Immature natural killer cell (primary cell): ENCODE results near the gene AADACL3. TPM values are rescaled to one million over a fixed set of nuclear protein-coding genes. Genes with fewer than 3 reads are reported as not detected.
A peak's percentile ranks its signal among the peaks of the same experiment; 100 is the strongest.

Experiments used
- DNase-seq, 3 donors: peaks; one replicate each; pipeline ENCODE4 v3.0.0; 2022; ENCODE audit warnings: mixed read lengths in 1 of 3
- H3K27ac Mint-ChIP-seq, 6 donors: one replicate each; pipeline ENCODE4 v1.8.0; 2020; ENCODE audit warnings: mixed read lengths in 6 of 6, mild to moderate bottlenecking in 5 of 6, inconsistent platforms in 4 of 6, moderate library complexity in 3 of 6
- H3K27me3 Mint-ChIP-seq, 3 donors: one replicate each; pipeline ENCODE4 v1.8.0; 2020 to 2021; ENCODE audit warnings: low read depth in 3 of 3, mild to moderate bottlenecking in 3 of 3, mixed read lengths in 3 of 3, moderate library complexity in 3 of 3, inconsistent platforms in 1 of 3
- H3K36me3 Mint-ChIP-seq, 3 donors: one replicate each; pipeline ENCODE4 v1.8.0; 2020; ENCODE audit warnings: mixed read lengths in 3 of 3, inconsistent platforms in 2 of 3, mild to moderate bottlenecking in 2 of 3
- H3K4me1 Mint-ChIP-seq, 2 donors: one replicate each; pipeline ENCODE4 v1.8.0; 2020; ENCODE audit warnings: inconsistent platforms in 2 of 2, mild to moderate bottlenecking in 2 of 2, mixed read lengths in 2 of 2, moderate library complexity in 1 of 2
- H3K4me3 Mint-ChIP-seq, 5 donors: one replicate each; pipeline ENCODE4 v1.8.0; 2020; ENCODE audit warnings: mild to moderate bottlenecking in 5 of 5, mixed read lengths in 5 of 5, inconsistent platforms in 3 of 5, moderate library complexity in 3 of 5
- H3K9me3 Mint-ChIP-seq, 6 donors: one replicate each; pipeline ENCODE4 v1.8.0; 2020; ENCODE audit warnings: mild to moderate bottlenecking in 6 of 6, mixed read lengths in 6 of 6, inconsistent platforms in 4 of 6, moderate library complexity in 3 of 6
- polyA plus RNA-seq, 3 donors: library from polyadenylated mRNA; unstranded; fragments of 300-500 nt; fragmentation: Illumina TruSeq; gene quantifications; one replicate each; pipeline ENCODE4 v1.2.3, GENCODE V29; 2021

The AADACL3 gene
- polyA plus RNA-seq, 3 donors from 2014 or later: not detected

- DNase-seq: no peak
- Mint-ChIP-seq H3K27ac (no peak overlapping the region), H3K4me1 (no peaks in the 10 kb centered on the region), H3K9me3 (peaks cover 12 to 40% (median 23%) of the 10 kb centered on the region in 6 donors), H3K4me3 (no peak overlapping the region), H3K36me3 (peaks cover 0 to 3% (median 0%) of the 10 kb centered on the region in 3 donors), H3K27me3 (peaks cover 11 to 50% (median 31%) of the 10 kb centered on the region in 3 donors)
Observed at GRCh38 chr1:12734651-12735050, 18.7 kb downstream of the AADACL3 start.

- peaks cover 0 to 3% (median 0%) of the 10 kb centered on the region in 3 donors for H3K36me3 Mint-ChIP-seq
- DNase-seq: no peak
- H3K27ac Mint-ChIP-seq: no peak overlapping the region
- no peaks in the 10 kb centered on the region for H3K4me1 Mint-ChIP-seq
- H3K9me3 Mint-ChIP-seq: peaks cover 2 to 17% (median 5%) of the 10 kb centered on the region in 6 donors
- H3K4me3 Mint-ChIP-seq: no peak overlapping the region
- peaks cover 7 to 23% (median 19%) of the 10 kb centered on the region in 3 donors for H3K27me3 Mint-ChIP-seq
Observed at GRCh38 chr1:12738934-12739333, 23.0 kb downstream of the AADACL3 start.

GRCh38 chr1:12739613-12740012 is 23.7 kb downstream of the AADACL3 start:
- no peak for DNase-seq
- H3K4me3 Mint-ChIP-seq: no peak overlapping the region
- peaks cover 0 to 3% (median 0%) of the 10 kb centered on the region in 3 donors for H3K36me3 Mint-ChIP-seq
- H3K27ac Mint-ChIP-seq: no peak overlapping the region
- H3K27me3 Mint-ChIP-seq: peaks cover 7 to 23% (median 22%) of the 10 kb centered on the region in 3 donors
- no peaks in the 10 kb centered on the region for H3K4me1 Mint-ChIP-seq
- H3K9me3 Mint-ChIP-seq: peaks cover 2 to 17% (median 5%) of the 10 kb centered on the region in 6 donors

GRCh38 chr1:12741946-12742345 is 26.0 kb downstream of the AADACL3 start:
- Mint-ChIP-seq H3K9me3 (peaks cover 0 to 4% (median 1%) of the 10 kb centered on the region in 6 donors), H3K27me3 (peaks cover 4 to 25% (median 25%) of the 10 kb centered on the region in 3 donors), H3K4me3 (no peak overlapping the region)

GRCh38 chr1:12745126-12745991 is 29.4 kb downstream of the AADACL3 start:
- Mint-ChIP-seq H3K4me1 (peaks cover 0 to 4% of the 10 kb centered on the region in 2 donors), H3K4me3 (no peak overlapping the region), H3K27ac (no peak overlapping the region), H3K36me3 (peaks cover 7 to 11% (median 10%) of the 10 kb centered on the region in 3 donors), H3K9me3 (peaks cover 11 to 35% (median 29%) of the 10 kb centered on the region in 6 donors), H3K27me3 (peaks cover 7 to 26% (median 17%) of the 10 kb centered on the region in 3 donors)
- DNase-seq: no peak

More at GRCh38 chr1:12741946-12742345, 26.0 kb downstream of the AADACL3 start:
- no peak for DNase-seq
- Mint-ChIP-seq H3K4me1 (peaks cover 0 to 4% of the 10 kb centered on the region in 2 donors), H3K27ac (no peak overlapping the region), H3K36me3 (no peaks in the 10 kb centered on the region)

GRCh38 chr1:12745992-12746323 is 30.0 kb downstream of the AADACL3 start, which contains the start of gene CFAP107:
CFAP107 (plus strand) TSS chr1:12746200; CDS start chr1:12746431, 231 bp downstream.
- Mint-ChIP-seq H3K27me3 (peaks cover 7 to 28% (median 17%) of the 10 kb centered on the region in 3 donors), H3K9me3 (peaks cover 12 to 38% (median 33%) of the 10 kb centered on the region in 6 donors), H3K27ac (no peak within 1 kb of the TSS), H3K36me3 (peaks cover 7 to 13% (median 10%) of the 10 kb centered on the region in 3 donors), H3K4me1 (peaks cover 0 to 4% of the 10 kb centered on the region in 2 donors), H3K4me3 (no peak within 1 kb of the TSS)
- DNase-seq: no peak

GRCh38 chr1:12748778-12749355 is 33.0 kb downstream of the AADACL3 start:
- DNase-seq: no peak
- Mint-ChIP-seq H3K9me3 (peaks cover 12 to 38% (median 33%) of the 10 kb centered on the region in 6 donors), H3K36me3 (peaks cover 7 to 13% (median 10%) of the 10 kb centered on the region in 3 donors), H3K4me1 (peaks cover 0 to 4% of the 10 kb centered on the region in 2 donors), H3K27ac (no peak overlapping the region), H3K27me3 (peaks cover 7 to 32% (median 15%) of the 10 kb centered on the region in 3 donors), H3K4me3 (no peak overlapping the region)

GRCh38 chr1:12754738-12755137 is 38.8 kb downstream of the AADACL3 start:
- H3K36me3 Mint-ChIP-seq: peaks cover 0 to 3% (median 0%) of the 10 kb centered on the region in 3 donors
- peaks cover 4 to 14% (median 6%) of the 10 kb centered on the region in 3 donors for H3K27me3 Mint-ChIP-seq
- H3K9me3 Mint-ChIP-seq: peaks cover 8 to 11% (median 9%) of the 10 kb centered on the region in 6 donors
- DNase-seq: no peak
- H3K4me1 Mint-ChIP-seq: no peaks in the 10 kb centered on the region
- H3K4me3 Mint-ChIP-seq: no peak overlapping the region
- H3K27ac Mint-ChIP-seq: no peak overlapping the region

GRCh38 chr1:12756273-12756672 is 40.4 kb downstream of the AADACL3 start:
- Mint-ChIP-seq H3K36me3 (no peaks in the 10 kb centered on the region), H3K27ac (no peak overlapping the region), H3K27me3 (peaks cover 8 to 12% (median 8%) of the 10 kb centered on the region in 3 donors), H3K4me3 (no peak overlapping the region), H3K9me3 (peaks cover 0 to 3% (median 0%) of the 10 kb centered on the region in 6 donors), H3K4me1 (no peaks in the 10 kb centered on the region)
- no peak for DNase-seq

GRCh38 chr1:12756768-12757413 is 41.0 kb downstream of the AADACL3 start:
- DNase-seq: no peak
- Mint-ChIP-seq H3K4me1 (no peaks in the 10 kb centered on the region), H3K27me3 (peaks cover 8 to 12% (median 8%) of the 10 kb centered on the region in 3 donors), H3K9me3 (peaks cover 0 to 3% (median 0%) of the 10 kb centered on the region in 6 donors), H3K27ac (no peak overlapping the region), H3K4me3 (no peak overlapping the region), H3K36me3 (no peaks in the 10 kb centered on the region)

- Mint-ChIP-seq H3K9me3 (peaks cover 0 to 3% (median 0%) of the 10 kb centered on the region in 6 donors), H3K4me3 (no peak overlapping the region), H3K36me3 (no peaks in the 10 kb centered on the region), H3K4me1 (no peaks in the 10 kb centered on the region), H3K27ac (peak overlapping the region in 1 of 6 donors; percentile 25), H3K27me3 (peaks cover 8 to 10% (median 9%) of the 10 kb centered on the region in 3 donors)
- no peak for DNase-seq
Observed at GRCh38 chr1:12757836-12758235, 41.9 kb downstream of the AADACL3 start.

GRCh38 chr1:12760256-12760795 is 44.4 kb downstream of the AADACL3 start:
- Mint-ChIP-seq H3K4me1 (no peaks in the 10 kb centered on the region), H3K4me3 (no peak overlapping the region), H3K9me3 (peaks cover 0 to 3% (median 0%) of the 10 kb centered on the region in 6 donors), H3K36me3 (no peaks in the 10 kb centered on the region), H3K27ac (no peak overlapping the region), H3K27me3 (peaks cover 5 to 14% (median 9%) of the 10 kb centered on the region in 3 donors)
- no peak for DNase-seq

GRCh38 chr1:12761781-12762180 is 45.9 kb downstream of the AADACL3 start:
- Mint-ChIP-seq H3K4me1 (no peaks in the 10 kb centered on the region), H3K9me3 (peaks cover 0 to 3% (median 0%) of the 10 kb centered on the region in 6 donors), H3K27ac (no peak overlapping the region), H3K27me3 (peaks cover 5 to 15% (median 14%) of the 10 kb centered on the region in 3 donors), H3K4me3 (no peak overlapping the region), H3K36me3 (no peaks in the 10 kb centered on the region)
- no peak for DNase-seq
